H1 (cell line): ENCODE results near the gene ACOX1. TPM values are rescaled to one million over a fixed set of nuclear protein-coding genes. Genes with fewer than 3 reads are reported as not detected.

Source experiments
- CTCF ChIA-PET: fragments of 300-600 bp; sonication (Branson Sonifier 250); formaldehyde crosslinking; loops from one replicate; lab custom pipeline; 2021; ENCODE audit not compliant: partially characterized antibody; lab: Charles Lee
- POLR2A ChIA-PET: fragments of 300-600 bp; sonication (Branson Sonifier 250); formaldehyde crosslinking; loops from one replicate; lab custom pipeline; 2021; ENCODE audit warnings: inconsistent platforms; ENCODE audit not compliant: partially characterized antibody; lab: Charles Lee
- DNase-seq, 2 experiments: peaks; one replicate each; pipeline versions ENCODE4 v3.0.0 to v3.0.0-alpha.2; 2010 to 2022; ENCODE audit warnings: low spot score in 2 of 2, low read depth in 1 of 2, mixed read lengths in 1 of 2
- FAIRE-seq: peaks from 2 replicates; lab custom pipeline; 2011; peaks lifted over from hg19 to GRCh38; lab: Jason Lieb, UNC
- H2AFZ ChIP-seq: 2 replicates; pipeline ENCODE4 v1.8.1; 2012; ENCODE audit warnings: low read length, inconsistent platforms
- H2AK5ac ChIP-seq: 2 replicates; pipeline ENCODE4 v1.6.1; 2013; ENCODE audit warnings: low read depth, low read length
- H2BK120ac ChIP-seq: replicated peaks from 2 replicates; pipeline ENCODE3; 2013; ENCODE audit warnings: low read depth, low read length, inconsistent platforms
- H2BK12ac ChIP-seq: 2 replicates; pipeline ENCODE4 v1.6.1; 2013; ENCODE audit warnings: low read depth, low read length
- H2BK15ac ChIP-seq: 2 replicates; pipeline ENCODE4 v1.6.1; 2013; ENCODE audit warnings: low read length
- H2BK20ac ChIP-seq: 2 replicates; pipeline ENCODE4 v1.6.1; 2013; ENCODE audit warnings: low read length
- H2BK5ac ChIP-seq: 2 replicates; pipeline ENCODE4 v1.6.1; 2013; ENCODE audit warnings: low read depth, low read length
- H3K14ac ChIP-seq: 2 replicates; pipeline ENCODE4 v1.6.1; 2013; ENCODE audit warnings: inconsistent platforms; ENCODE audit not compliant: insufficient read length
- H3K18ac ChIP-seq: 2 replicates; pipeline ENCODE4 v1.6.1; 2013; ENCODE audit warnings: low read length; ENCODE audit errors: extremely low read depth
- H3K23ac ChIP-seq: 2 replicates; pipeline ENCODE4 v1.6.1; 2013; ENCODE audit warnings: inconsistent platforms; ENCODE audit not compliant: insufficient read length
- H3K23me2 ChIP-seq: 2 replicates; pipeline ENCODE4 v1.6.1; 2013; ENCODE audit warnings: low read depth, low read length
- H3K27ac ChIP-seq: 2 replicates; pipeline ENCODE4 v1.6.1; 2011; ENCODE audit warnings: low read depth, low read length, inconsistent platforms
- H3K27me3 ChIP-seq, 4 experiments: replicated peaks in 1 of 4; 1 replicate in 1 of 4; 2 replicates in 3 of 4; pipeline versions ENCODE4 v1.6.1 to v1.8.1; 2011 to 2013; ENCODE audit warnings: low read length in 3 of 4, mild to moderate bottlenecking in 3 of 4, inconsistent platforms in 2 of 4, mixed read lengths in 2 of 4, moderate library complexity in 1 of 4; ENCODE audit not compliant: control insufficient read depth in 3 of 4, insufficient read depth in 3 of 4; ENCODE audit errors: extremely low read depth in 1 of 4
- H3K36me3 ChIP-seq, 4 experiments: 2 replicates each; pipeline versions ENCODE4 v1.6.1 to v1.8.1; 2011 to 2013; ENCODE audit warnings: mild to moderate bottlenecking in 4 of 4, low read length in 3 of 4, moderate library complexity in 2 of 4, control low read depth in 1 of 4, inconsistent platforms in 1 of 4; ENCODE audit not compliant: insufficient read depth in 4 of 4, control insufficient read depth in 2 of 4
- H3K4ac ChIP-seq: replicated peaks from 2 replicates; pipeline ENCODE3; 2013; ENCODE audit warnings: low read length, low read depth, mixed read lengths, inconsistent platforms; ENCODE audit not compliant: insufficient read length
- H3K4me1 ChIP-seq, 4 experiments: replicated peaks in 1 of 4; 1 replicate in 1 of 4; 2 replicates in 3 of 4; pipeline versions ENCODE4 v1.6.1 to v1.8.1; 2011 to 2013; ENCODE audit warnings: low read length in 3 of 4, inconsistent platforms in 2 of 4, mixed read lengths in 1 of 4; ENCODE audit not compliant: insufficient read depth in 4 of 4, control insufficient read depth in 3 of 4
- H3K4me2 ChIP-seq, 2 experiments: 2 replicates each; pipeline versions ENCODE4 v1.6.1 to v1.8.1; 2011 to 2013; ENCODE audit warnings: low read depth in 2 of 2, low read length in 2 of 2, control low read depth in 1 of 2, inconsistent platforms in 1 of 2, mild to moderate bottlenecking in 1 of 2; ENCODE audit not compliant: insufficient read depth in 1 of 2
- H3K4me3 ChIP-seq, 4 experiments: fragments of 200-600, 300-600 bp in 1 of 4; sonication (generic), shearing (Covaris generic), sonication (Bioruptor Twin) in 1 of 4; 2 replicates each; pipeline versions ENCODE4 v1.5.1 to v1.8.1; 2011 to 2016; ENCODE audit warnings: low read length in 4 of 4, low read depth in 3 of 4, control low read depth in 2 of 4, inconsistent platforms in 2 of 4, mild to moderate bottlenecking in 2 of 4, mixed read lengths in 1 of 4, moderate library complexity in 1 of 4; ENCODE audit not compliant: insufficient read depth in 2 of 4; ENCODE audit errors: extremely low read depth in 1 of 4
- H3K56ac ChIP-seq: replicated peaks from 2 replicates; pipeline ENCODE3; 2013; ENCODE audit warnings: low read depth, mild to moderate bottlenecking, mixed read lengths, low read length, inconsistent platforms; ENCODE audit not compliant: insufficient read length
- H3K79me1 ChIP-seq: 2 replicates; pipeline ENCODE4 v1.6.1; 2013; ENCODE audit warnings: low read depth, low read length, control low read depth
- H3K79me2 ChIP-seq, 2 experiments: 2 replicates each; pipeline versions ENCODE4 v1.6.1 to v1.8.1; 2012 to 2013; ENCODE audit warnings: low read length in 2 of 2, mild to moderate bottlenecking in 2 of 2, inconsistent platforms in 1 of 2; ENCODE audit not compliant: insufficient read depth in 2 of 2, control insufficient read depth in 1 of 2
- H3K9ac ChIP-seq, 4 experiments: replicated peaks in 1 of 4; 1 replicate in 1 of 4; 2 replicates in 3 of 4; pipeline versions ENCODE4 v1.6.1 to v1.8.1; 2011 to 2013; ENCODE audit warnings: low read depth in 3 of 4, low read length in 3 of 4, control low read depth in 2 of 4, mild to moderate bottlenecking in 2 of 4, moderate library complexity in 2 of 4, inconsistent platforms in 1 of 4; ENCODE audit errors: extremely low read depth in 1 of 4
- H3K9me3 ChIP-seq, 2 experiments: 2 replicates each; pipeline versions ENCODE4 v1.6.1 to v1.8.1; 2012 to 2013; ENCODE audit warnings: mild to moderate bottlenecking in 2 of 2, moderate library complexity in 2 of 2, control low read depth in 1 of 2, inconsistent platforms in 1 of 2, low read depth in 1 of 2, low read length in 1 of 2, mixed read lengths in 1 of 2; ENCODE audit not compliant: insufficient read depth in 2 of 2
- H4K20me1 ChIP-seq, 2 experiments: replicated peaks in 1 of 2; 2 replicates each; pipeline versions ENCODE3 to v1.8.1; 2011 to 2013; ENCODE audit warnings: inconsistent platforms in 2 of 2, low read length in 2 of 2, mild to moderate bottlenecking in 1 of 2; ENCODE audit not compliant: insufficient read depth in 2 of 2, control insufficient read depth in 1 of 2
- H4K5ac ChIP-seq: 2 replicates; pipeline ENCODE4 v1.6.1; 2013; ENCODE audit warnings: low read length, low read depth, mixed read lengths, inconsistent platforms; ENCODE audit not compliant: insufficient read length
- H4K8ac ChIP-seq: 2 replicates; pipeline ENCODE4 v1.8.0; 2013; ENCODE audit warnings: mild to moderate bottlenecking, moderate library complexity, low read length, inconsistent platforms; ENCODE audit not compliant: insufficient read depth; ENCODE audit errors: extremely low read depth
- H4K91ac ChIP-seq: replicated peaks from 2 replicates; pipeline ENCODE3; 2013; ENCODE audit warnings: low read length, mixed read lengths, inconsistent platforms; ENCODE audit not compliant: insufficient read length
- CBX5 ChIP-seq: fragments of 300-800, 300-1000 bp; sonication (generic); IDR thresholded peaks from 2 replicates; pipeline ENCODE4 v1.7.1; 2016; ENCODE audit warnings: antibody characterized with exemption, low read length, low read depth
- EZH2 ChIP-seq: fragments of 200-600 bp; sonication (generic); IDR thresholded peaks from 2 replicates; pipeline ENCODE4 v1.7.1; 2012; ENCODE audit warnings: low read depth, mild to moderate bottlenecking, moderate library complexity, low read length, inconsistent platforms; ENCODE audit not compliant: severe bottlenecking
- GTF2F1 ChIP-seq: IDR thresholded peaks from 2 replicates; pipeline ENCODE4 v1.6.1; 2012; ENCODE audit warnings: low read depth, low read length, improper control_type of control experiment, borderline replicate concordance
- KDM5A ChIP-seq: fragments of 200-600 bp; IDR thresholded peaks from 2 replicates; pipeline ENCODE4 v1.7.1; 2012; ENCODE audit warnings: mild to moderate bottlenecking, low read length, inconsistent platforms, mixed read lengths
- MAFK ChIP-seq: IDR thresholded peaks from 2 replicates; pipeline ENCODE4 v1.6.1; 2012; ENCODE audit warnings: low read depth, mild to moderate bottlenecking, improper control_type of control experiment, low read length
- NRF1 ChIP-seq: IDR thresholded peaks from 2 replicates; pipeline ENCODE4 v1.6.1; 2011; ENCODE audit warnings: mild to moderate bottlenecking, low read depth, low read length, improper control_type of control experiment
- POLR2A ChIP-seq, 2 experiments: IDR thresholded peaks; 1 replicate in 1 of 2; 2 replicates in 1 of 2; pipeline ENCODE4 v1.6.1; 2011; ENCODE audit warnings: low read depth in 2 of 2, low read length in 2 of 2, mild to moderate bottlenecking in 2 of 2; ENCODE audit errors: control extremely low read depth in 1 of 2
- POU5F1 ChIP-seq: IDR thresholded peaks from 2 replicates; pipeline ENCODE4 v1.6.1; 2011; ENCODE audit warnings: low read depth, mild to moderate bottlenecking, low read length, moderate library complexity
- RBBP5 ChIP-seq: IDR thresholded peaks from 2 replicates; pipeline ENCODE4 v1.7.1; 2012; ENCODE audit warnings: low read depth, mild to moderate bottlenecking, inconsistent platforms, low read length, moderate library complexity, borderline replicate concordance
- RXRA ChIP-seq: IDR thresholded peaks from 2 replicates; pipeline ENCODE4 v1.6.1; 2011; ENCODE audit warnings: low read depth, mild to moderate bottlenecking, low read length, moderate library complexity; ENCODE audit not compliant: insufficient read depth
- SIN3A ChIP-seq, 2 experiments: IDR thresholded peaks in 1 of 2; conservative IDR thresholded peaks in 1 of 2; 2 replicates each; pipeline ENCODE4 v1.6.1; 2011 to 2012; ENCODE audit warnings: low read length in 2 of 2, improper control_type of control experiment in 1 of 2, low read depth in 1 of 2, mild to moderate bottlenecking in 1 of 2
- TAF1 ChIP-seq: IDR thresholded peaks from 2 replicates; pipeline ENCODE4 v1.6.1; 2011; ENCODE audit warnings: mild to moderate bottlenecking, low read depth, low read length
- TBP ChIP-seq: IDR thresholded peaks from 2 replicates; pipeline ENCODE4 v1.6.1; 2011; ENCODE audit warnings: low read depth, low read length, improper control_type of control experiment
- TCF12 ChIP-seq: IDR thresholded peaks from 2 replicates; pipeline ENCODE4 v1.6.1; 2011; ENCODE audit warnings: low read depth, mild to moderate bottlenecking, low read length
- YY1 ChIP-seq: IDR thresholded peaks from 2 replicates; pipeline ENCODE4 v1.6.1; 2011; ENCODE audit warnings: low read depth, mild to moderate bottlenecking, low read length
- WGBS, 2 experiments: shearing (Covaris generic) in 1 of 2; methylation state at CpG; one replicate each; pipeline versions ENCODE4 v1.1.6 to v1.1.7; 2013 to 2015; ENCODE audit warnings: low lambda C conversion rate in 2 of 2, mixed read lengths in 2 of 2, inconsistent platforms in 1 of 2, low coverage in 1 of 2, missing lambda C conversion rate in 1 of 2; ENCODE audit not compliant: insufficient replicate concordance in 2 of 2, insufficient coverage in 1 of 2, insufficient read length in 1 of 2; ENCODE audit errors: extremely low coverage in 1 of 2, missing lambda C conversion rate in 1 of 2; 5-methylcytosine and 5-hydroxymethylcytosine counted together
- polyA plus RNA-seq, 7 experiments: library from polyadenylated mRNA; depleted of rRNA in 3 of 7; stranded (reverse) in 5 of 7; unstranded in 2 of 7; fragments of >200 nt in 5 of 7; fragments of 200-250 nt in 2 of 7; gene quantifications; 1 replicate in 5 of 7; 2 replicates in 1 of 7; 4 replicates in 1 of 7; pipeline versions ENCODE4 v1.2.1 to v1.2.3, GENCODE V29; 2011 to 2013; ENCODE audit warnings: missing spikeins in 2 of 7, mixed read lengths in 2 of 7
- total RNA-seq: library from RNA; stranded (reverse); fragmentation: NEBNext Ultra II Directional; extraction: Animal tissue kit (Norgen Biotek cat#: 25700); gene quantifications from 2 replicates; pipeline ENCODE4 v1.2.1, GENCODE V29; 2021

Gene ACOX1
- total and polyA plus RNA-seq, 2 of the 8 experiments (the other 6 are each of a cell fraction or from before 2014, with no cell fraction given) = 10.5 to 30.4 TPM

- CTCF ChIA-PET = interaction anchor here (0.6 to 1.4 kb wide), 6 partner anchors 9 to 728 kb away, joined by 3 to 6 read pairs (median 4); partner anchors contain the start of gene MRPL38
- H4K91ac ChIP-seq = no peak overlapping the region
- WGBS, 2 experiments = 93% methylated on average over 9 of the region's 9 CpGs; no CpG with 5 or more reads in 1 of the 2 experiments
Observed at GRCh38 chr17:75991396-75991795, 12.4 kb upstream of the ACOX1 start.

More at GRCh38 chr17:75991396-75991795, 12.4 kb upstream of the ACOX1 start:
- Histone ChIP-seq H3K4me2 (no peak overlapping the region), H2AFZ (no peak overlapping the region), H3K18ac (no peak overlapping the region), H4K8ac (no peak overlapping the region), H2BK12ac (no peak overlapping the region), H3K79me1 (no peaks in the 10 kb centered on the region), H2BK15ac (no peak overlapping the region), H3K23ac (no peak overlapping the region), H4K20me1 (no peaks in the 10 kb centered on the region), H3K4ac (no peak overlapping the region), H4K5ac (no peak overlapping the region), H3K23me2 (no peaks in the 10 kb centered on the region), H2BK20ac (no peak overlapping the region), H3K27ac (no peak overlapping the region), H3K14ac (no peak overlapping the region), H3K4me1 (no peaks in the 10 kb centered on the region), H3K36me3 (peaks cover 4 to 10% (median 7%) of the 10 kb centered on the region in 4 experiments; a peak in 7 of 8 replicates), H3K9me3 (no peaks in the 10 kb centered on the region), H3K4me3 (no peak overlapping the region), H2BK120ac (no peak overlapping the region), H3K56ac (no peak overlapping the region), H3K9ac (no peak overlapping the region), H2BK5ac (no peak overlapping the region), H3K79me2 (no peaks in the 10 kb centered on the region), H2AK5ac (no peak overlapping the region), H3K27me3 (no peaks in the 10 kb centered on the region)
- DNase-seq (no peak), FAIRE-seq (no peak)
- TF ChIP-seq YY1 (no peak), MAFK (no peak), RXRA (no peak), TAF1 (no peak), TCF12 (no peak), TBP (no peak), EZH2 (no peak), KDM5A (no peak), GTF2F1 (no peak), POLR2A (IDR thresholded peaks at IDR 0.05; ENCODE audit: control extremely low read depth in 1 of 2, low read depth in 2 of 2, low read length in 2 of 2) (no peak), CBX5 (no peak), NRF1 (no peak), RBBP5 (no peak), SIN3A (conservative IDR thresholded peaks at IDR 0.05 in 1 of 2, IDR thresholded peaks at IDR 0.05 in 1 of 2; ENCODE audit: low read depth in 1 of 2, low read length in 2 of 2) (no peak), POU5F1 (no peak)
- POLR2A ChIA-PET = no interaction called here
